PC-3 (cell line): ENCODE measurements around the gene PYGO2. TPM values are rescaled to one million over a fixed set of nuclear protein-coding genes. Genes with fewer than 3 reads are reported as not detected.

Source experiments
- ATAC-seq: fragments of 200-7000 bp; cut with Tn5 transposase; 2 replicates; pipeline ENCODE4 v1.9.1; 2020; ENCODE audit warnings: mild to moderate bottlenecking, moderate library complexity
- BruUV-seq: library from RNA; stranded (reverse); fragments of 400-500 nt; replicated peaks from 2 replicates; lab custom pipeline; 2021; lab: Mats Ljungman, UMichigan
- CTCF ChIA-PET: fragments of 300-600 bp; sonication (Branson Sonifier 250); formaldehyde crosslinking; loops from one replicate; lab custom pipeline; 2022; ENCODE audit warnings: antibody characterized with exemption; lab: Charles Lee
- POLR2A ChIA-PET: fragments of 300-600 bp; sonication (Branson Sonifier 250); formaldehyde crosslinking; loops from one replicate; lab custom pipeline; 2022; ENCODE audit warnings: antibody characterized with exemption; ENCODE audit not compliant: unreplicated experiment; lab: Charles Lee
- DNase-seq: peaks from one replicate; pipeline ENCODE4 v3.0.0-alpha.2; 2015
- H2AFZ ChIP-seq: fragments of 300-600 bp; sonication (generic); 2 replicates; pipeline ENCODE4 v1.6.0; 2016; ENCODE audit warnings: antibody characterized with exemption, low read length
- H3F3A ChIP-seq: fragments of 300-600 bp; sonication (generic); one replicate; pipeline ENCODE4 v1.6.0; 2017; ENCODE audit warnings: antibody characterized with exemption, low read length, control low read depth, mild to moderate bottlenecking; ENCODE audit not compliant: unreplicated experiment
- H3K27ac ChIP-seq: fragments of 300-600 bp; sonication (generic); 2 replicates; pipeline ENCODE4 v1.5.1; 2016; ENCODE audit warnings: mild to moderate bottlenecking, low read length
- H3K27me3 ChIP-seq: fragments of 300-600 bp; sonication (generic); 2 replicates; pipeline ENCODE4 v1.6.1; 2016; ENCODE audit warnings: low read length, mixed read lengths
- H3K36me3 ChIP-seq: fragments of 300-600 bp; sonication (generic); 2 replicates; pipeline ENCODE4 v1.6.1; 2016; ENCODE audit warnings: low read depth, mixed run types, low read length, mixed read lengths
- H3K4me1 ChIP-seq: fragments of 300-600 bp; sonication (generic); 2 replicates; pipeline ENCODE4 v1.5.1; 2016; ENCODE audit warnings: low read length; ENCODE audit not compliant: insufficient read depth
- H3K4me2 ChIP-seq: fragments of 300-600 bp; sonication (generic); 2 replicates; pipeline ENCODE4 v1.6.0; 2016; ENCODE audit warnings: low read length
- H3K4me3 ChIP-seq: fragments of 300-600 bp; sonication (generic); 2 replicates; pipeline ENCODE4 v1.5.1; 2016; ENCODE audit warnings: mild to moderate bottlenecking, low read length, mixed read lengths
- H3K79me2 ChIP-seq: fragments of 300-600 bp; sonication (generic); 2 replicates; pipeline ENCODE4 v1.6.1; 2017; ENCODE audit warnings: low read length, mixed read lengths
- H3K9ac ChIP-seq: fragments of 300-600 bp; sonication (generic); 2 replicates; pipeline ENCODE4 v1.6.0; 2016; ENCODE audit warnings: mild to moderate bottlenecking, low read length
- H3K9me2 ChIP-seq: fragments of 300-600 bp; sonication (generic); replicated peaks from 2 replicates; pipeline ENCODE4 v1.6.1; 2016; ENCODE audit warnings: mixed run types, low read length, mixed read lengths
- H3K9me3 ChIP-seq: fragments of 300-600 bp; sonication (generic); 2 replicates; pipeline ENCODE4 v1.6.1; 2016; ENCODE audit warnings: low read length, mixed read lengths
- H4K20me1 ChIP-seq: fragments of 300-600 bp; sonication (generic); 2 replicates; pipeline ENCODE4 v1.6.1; 2016; ENCODE audit warnings: low read length, mixed read lengths
- CTCF ChIP-seq: fragments of 300-600 bp; sonication (generic); conservative IDR thresholded peaks from 2 replicates; pipeline ENCODE4 v1.5.1; 2017; ENCODE audit warnings: antibody characterized with exemption, low read depth, mild to moderate bottlenecking, low read length
- EZH2 ChIP-seq: fragments of 300-600 bp; sonication (generic); IDR thresholded peaks from one replicate; pipeline ENCODE4 v1.6.1; 2017; ENCODE audit warnings: antibody characterized with exemption, mild to moderate bottlenecking, low read length; ENCODE audit not compliant: unreplicated experiment
- EZH2phosphoT487 ChIP-seq: fragments of 300-600 bp; sonication (generic); IDR thresholded peaks from 2 replicates; pipeline ENCODE4 v1.6.1; 2018; ENCODE audit warnings: mild to moderate bottlenecking, antibody characterized with exemption, low read length, borderline replicate concordance
- intact Hi-C: fragments of 100-400 bp; cut with micrococcal nuclease; formaldehyde crosslinking; loops from 2 replicates; pipeline ENCODE4 v1.9.0; 2023
- total RNA-seq: library from RNA; depleted of rRNA; stranded (reverse); fragments of >200 nt; gene quantifications from 2 replicates; pipeline ENCODE4 v1.2.3, GENCODE V29; 2014

PYGO2 gene
- total RNA-seq, 1 experiment from 2014 or later = 41.7 TPM

DNA sequence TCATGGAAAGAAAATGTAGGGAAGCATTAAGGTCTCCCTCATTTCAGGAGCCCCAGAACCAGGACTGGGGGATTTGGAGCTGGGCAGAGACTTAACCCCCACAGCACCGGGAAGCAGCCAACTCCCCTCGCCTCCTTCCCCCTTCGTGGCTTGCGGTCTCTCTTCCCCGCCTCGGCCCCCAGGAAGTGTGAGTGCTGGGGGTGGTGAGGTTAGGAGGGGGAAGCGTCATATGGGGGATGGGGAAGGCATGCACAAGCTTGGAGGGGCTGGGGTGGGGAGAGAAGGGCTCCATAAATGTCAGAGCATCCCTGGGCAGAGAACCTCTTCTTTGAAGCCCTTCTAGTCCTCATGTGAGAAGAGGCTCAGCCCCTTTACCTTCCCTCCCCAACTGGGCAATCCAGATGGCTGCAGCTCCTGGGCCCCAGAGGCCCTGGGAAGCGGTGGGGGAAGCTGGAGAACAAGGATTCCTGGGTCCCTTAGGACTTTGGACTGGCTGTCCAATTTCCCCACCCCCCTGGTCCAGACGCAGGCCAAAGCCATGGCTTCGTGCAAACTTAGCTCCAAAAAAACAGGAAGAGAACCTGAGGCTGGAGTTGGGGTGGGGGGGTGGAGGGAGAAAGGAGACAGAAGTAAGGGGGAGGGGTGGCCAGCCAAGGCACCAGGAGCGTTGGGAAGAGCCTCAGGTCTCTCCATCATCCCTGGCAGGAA, 48.8 kb upstream of the PYGO2 start:
- TF ChIP-seq EZH2phosphoT487 (no peak), CTCF (no peak), EZH2 (no peak)
- ATAC-seq (no peak), DNase-seq (no peak)
- BruUV-seq = no TSS peak
- Histone ChIP-seq H4K20me1 (0 out of 2 replicates have a peak, but pooled peaks cover 3% of the 10 kb centered on the region), H3K9me3 (no peaks in the 10 kb centered on the region), H3K4me1 (peaks cover 22% of the 10 kb centered on the region), H2AFZ (no peak overlapping the region), H3K79me2 (peaks cover 78% of the 10 kb centered on the region), H3K4me2 (no peak overlapping the region), H3K4me3 (no peak overlapping the region), H3K9ac (no peak overlapping the region), H3K9me2 (no peaks in the 10 kb centered on the region), H3F3A (no peaks in the 10 kb centered on the region), H3K36me3 (peaks cover 30% of the 10 kb centered on the region; the same call in 1 of the 2 replicates), H3K27me3 (no peaks in the 10 kb centered on the region), H3K27ac (no peak overlapping the region)
- POLR2A ChIA-PET = no interaction called here
- intact Hi-C loops = no loop called here
- CTCF ChIA-PET = no interaction called here

- 0 out of 2 replicates have a peak, but pooled peaks cover 3% of the 10 kb centered on the region for H4K20me1 ChIP-seq
- H3F3A ChIP-seq = no peaks in the 10 kb centered on the region
- DNase-seq (no peak), ATAC-seq (no peak)
- TF ChIP-seq CTCF (no peak), EZH2phosphoT487 (no peak), EZH2 (no peak)
- intact Hi-C loops = no loop called here
- H3K9me2 ChIP-seq = no peaks in the 10 kb centered on the region
- no peak overlapping the region for H3K4me3 ChIP-seq
- H3K4me1 ChIP-seq = peaks cover 29% of the 10 kb centered on the region
- no peaks in the 10 kb centered on the region for H3K27me3 ChIP-seq
- H3K36me3 ChIP-seq = peaks cover 26% of the 10 kb centered on the region; the same call in 1 of the 2 replicates
- no peak overlapping the region for H3K9ac ChIP-seq
- CTCF ChIA-PET = no interaction called here
- no peak overlapping the region for H2AFZ ChIP-seq
- H3K27ac ChIP-seq = no peak overlapping the region
- POLR2A ChIA-PET = no interaction called here
- BruUV-seq = no TSS peak
- H3K4me2 ChIP-seq = no peak overlapping the region
- H3K79me2 ChIP-seq = peaks cover 84% of the 10 kb centered on the region
- H3K9me3 ChIP-seq = no peaks in the 10 kb centered on the region
Measured at GRCh38 chr1:155009742-155010141, 48.2 kb upstream of the PYGO2 start.

- no peaks in the 10 kb centered on the region for H3K9me3 ChIP-seq
- no peak overlapping the region for H3K27ac ChIP-seq
- no peak for TF ChIP-seq CTCF
- no peak for TF ChIP-seq EZH2
- no peak overlapping the region for H3K4me3 ChIP-seq
- peaks cover 1% of the 10 kb centered on the region for H3F3A ChIP-seq
- ATAC-seq (no peak), DNase-seq (no peak)
- H3K4me1 ChIP-seq = peaks cover 33% of the 10 kb centered on the region
- H3K36me3 ChIP-seq = peaks cover 22% of the 10 kb centered on the region; the same call in 1 of the 2 replicates
- no peaks in the 10 kb centered on the region for H3K9me2 ChIP-seq
- no peaks in the 10 kb centered on the region for H3K27me3 ChIP-seq
- BruUV-seq = no TSS peak
- ChIA-PET POLR2A (no interaction called here), CTCF (no interaction called here)
- peaks cover 89% of the 10 kb centered on the region for H3K79me2 ChIP-seq
- no peak overlapping the region for H3K9ac ChIP-seq
- no peak overlapping the region for H3K4me2 ChIP-seq
- 0 out of 2 replicates have a peak, but pooled peaks cover 3% of the 10 kb centered on the region for H4K20me1 ChIP-seq
- H2AFZ ChIP-seq = no peak overlapping the region
- intact Hi-C loops = no loop called here
Measured at GRCh38 chr1:155009221-155009711, 47.7 kb upstream of the PYGO2 start.
